ENCODE results near the gene TAOK1. TPM values are rescaled to one million over a fixed set of nuclear protein-coding genes. Genes with fewer than 3 reads are reported as not detected.

Gene TAOK1
- total and polyA plus RNA-seq, 9 of the 15 experiments (the other 6 are each of a cell fraction or from before 2014, with no cell fraction given): 3.2 to 33.1 (median 16.5) TPM

DNA sequence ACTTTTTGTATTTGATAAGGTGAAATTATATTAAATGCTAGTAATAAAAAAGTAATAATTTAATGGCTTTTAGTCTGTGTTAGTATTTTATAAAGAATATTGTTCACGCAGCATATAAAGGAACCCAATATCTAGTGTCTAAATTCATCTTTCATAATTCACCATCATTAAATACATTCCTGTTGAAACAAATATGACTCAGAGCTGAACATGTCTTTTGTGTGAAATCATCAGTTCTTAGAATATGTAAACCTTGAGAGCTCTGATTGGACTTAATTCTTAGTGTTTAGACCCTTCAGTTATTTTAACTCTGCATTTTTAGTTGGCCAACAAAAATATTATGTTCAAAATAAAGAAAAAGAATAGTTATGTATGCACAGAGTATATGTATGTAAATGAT, 104.8 kb downstream of the TAOK1 start (continued):
- TF ChIP-seq PHF8 (IDR thresholded peaks at IDR 0.05; ENCODE audit: borderline replicate concordance, low read length) (no peak), ZNF174 (CRISPR knock-in tag; IDR thresholded peaks at IDR 0.05) (no peak), ZNF316 (IDR thresholded peaks at IDR 0.05) (no peak), CCAR2 (IDR thresholded peaks at IDR 0.05; ENCODE audit: low read depth, low read length) (no peak), MAFG (tag; conservative IDR thresholded peaks at IDR 0.05) (no peak), ILF3 (IDR thresholded peaks at IDR 0.05; ENCODE audit: borderline replicate concordance) (no peak), GABPA (tag; conservative IDR thresholded peaks at IDR 0.05; ENCODE audit: low read depth) (no peak), WHSC1 (IDR thresholded peaks at IDR 0.05; ENCODE audit: low read length) (no peak), ZNF830 (CRISPR knock-in tag; IDR thresholded peaks at IDR 0.05) (no peak), TBP (optimal IDR thresholded peaks at IDR 0.05; ENCODE audit: low read depth, low read length) (no peak), SMARCC2 (IDR thresholded peaks at IDR 0.05; ENCODE audit: low read depth) (no peak), MED1 (CRISPR knock-in tag; IDR thresholded peaks at IDR 0.05; ENCODE audit: borderline replicate concordance) (no peak), HNRNPL (IDR thresholded peaks at IDR 0.05; ENCODE audit: low read depth, low read length) (no peak), ZNF212 (CRISPR knock-in tag; IDR thresholded peaks at IDR 0.05) (no peak), ZNF696 (CRISPR knock-in tag; conservative IDR thresholded peaks at IDR 0.05) (no peak)
- TF ChIP-seq, protein P1, sequence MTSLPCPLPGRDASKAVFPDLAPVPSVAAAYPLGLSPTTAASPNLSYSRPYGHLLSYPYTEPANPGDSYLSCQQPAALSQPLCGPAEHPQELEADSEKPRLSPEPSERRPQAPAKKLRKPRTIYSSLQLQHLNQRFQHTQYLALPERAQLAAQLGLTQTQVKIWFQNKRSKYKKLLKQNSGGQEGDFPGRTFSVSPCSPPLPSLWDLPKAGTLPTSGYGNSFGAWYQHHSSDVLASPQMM (CRISPR knock-in tag; IDR thresholded peaks at IDR 0.05): no peak

Data from K562 (cell line).